Measurements from ENCODE around the gene SESTD1.

GRCh38 chr2:179070895-179071294 lies 193.7 kb downstream of the SESTD1 start:
- TF ChIP-seq, protein P1, sequence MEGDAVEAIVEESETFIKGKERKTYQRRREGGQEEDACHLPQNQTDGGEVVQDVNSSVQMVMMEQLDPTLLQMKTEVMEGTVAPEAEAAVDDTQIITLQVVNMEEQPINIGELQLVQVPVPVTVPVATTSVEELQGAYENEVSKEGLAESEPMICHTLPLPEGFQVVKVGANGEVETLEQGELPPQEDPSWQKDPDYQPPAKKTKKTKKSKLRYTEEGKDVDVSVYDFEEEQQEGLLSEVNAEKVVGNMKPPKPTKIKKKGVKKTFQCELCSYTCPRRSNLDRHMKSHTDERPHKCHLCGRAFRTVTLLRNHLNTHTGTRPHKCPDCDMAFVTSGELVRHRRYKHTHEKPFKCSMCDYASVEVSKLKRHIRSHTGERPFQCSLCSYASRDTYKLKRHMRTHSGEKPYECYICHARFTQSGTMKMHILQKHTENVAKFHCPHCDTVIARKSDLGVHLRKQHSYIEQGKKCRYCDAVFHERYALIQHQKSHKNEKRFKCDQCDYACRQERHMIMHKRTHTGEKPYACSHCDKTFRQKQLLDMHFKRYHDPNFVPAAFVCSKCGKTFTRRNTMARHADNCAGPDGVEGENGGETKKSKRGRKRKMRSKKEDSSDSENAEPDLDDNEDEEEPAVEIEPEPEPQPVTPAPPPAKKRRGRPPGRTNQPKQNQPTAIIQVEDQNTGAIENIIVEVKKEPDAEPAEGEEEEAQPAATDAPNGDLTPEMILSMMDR (IDR thresholded peaks at IDR 0.05 in 2 of 3, conservative IDR thresholded peaks at IDR 0.05 in 1 of 3; ENCODE audit: borderline replicate concordance in 1 of 3, insufficient read depth in 1 of 3, low read depth in 2 of 3, low read length in 2 of 3) = no peak
- TF ChIP-seq EZH2 (IDR thresholded peaks at IDR 0.05) = no peak
- no peak for TF ChIP-seq POLR2A (IDR thresholded peaks at IDR 0.05; ENCODE audit: borderline replicate concordance, extremely low read depth, insufficient read depth, insufficient read length)
- TF ChIP-seq POLR2AphosphoS5 (IDR thresholded peaks at IDR 0.05; ENCODE audit: low read depth, low read length) = no peak
- TF ChIP-seq ZBTB33 (IDR thresholded peaks at IDR 0.05; ENCODE audit: extremely low read depth, insufficient replicate concordance, low read length) = no peak
- no peak for TF ChIP-seq RAD21 (IDR thresholded peaks at IDR 0.05; ENCODE audit: low read depth)
- TF ChIP-seq EZH2phosphoT487 (IDR thresholded peaks at IDR 0.05; ENCODE audit: borderline replicate concordance) = no peak
- TF ChIP-seq, protein P2, sequence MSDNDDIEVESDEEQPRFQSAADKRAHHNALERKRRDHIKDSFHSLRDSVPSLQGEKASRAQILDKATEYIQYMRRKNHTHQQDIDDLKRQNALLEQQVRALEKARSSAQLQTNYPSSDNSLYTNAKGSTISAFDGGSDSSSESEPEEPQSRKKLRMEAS (IDR thresholded peaks at IDR 0.05) = no peak
- no peak for TF ChIP-seq SRF (IDR thresholded peaks at IDR 0.05; ENCODE audit: low read depth)
- TF ChIP-seq TCF7L2 (IDR thresholded peaks at IDR 0.05; ENCODE audit: borderline replicate concordance, extremely low read depth, insufficient read depth, insufficient read length) = no peak
- no peak for TF ChIP-seq SIN3A (IDR thresholded peaks at IDR 0.05; ENCODE audit: low read depth)
- TF ChIP-seq JUND (IDR thresholded peaks at IDR 0.05) = no peak

Measured in HCT116 (cell line).